Erythroblast (primary cell): ENCODE results near the gene CDC14B.
"Not testable (repeated sequence)": the region's sequence is repeated elsewhere in the genome, so short reads cannot be mapped to it uniquely, and the experiment has no call there.

Source experiments
- DNase-seq, 2 experiments: peaks; one replicate each; lab custom pipeline; 2025; lab: John Stamatoyannopoulos, UW
- GATA1 ChIP-seq: IDR thresholded peaks from 2 replicates; pipeline ENCODE4 v1.6.1; 2011; ENCODE audit warnings: low read depth, mild to moderate bottlenecking, control low read depth, low read length, moderate library complexity
- POLR2A ChIP-seq: IDR thresholded peaks from 2 replicates; pipeline ENCODE4 v1.6.1; 2011; ENCODE audit warnings: mild to moderate bottlenecking, low read length

CDC14B gene

GRCh38 chr9:96616817-96617438, 2.7 kb downstream of the CDC14B start:
- DNase-seq = peak in 1 of 2 experiments; percentile 19
- TF ChIP-seq POLR2A = no peak
- no peak for TF ChIP-seq GATA1

GRCh38 chr9:96615411-96615810, 4.2 kb downstream of the CDC14B start:
- TF ChIP-seq POLR2A = no peak
- no peak for TF ChIP-seq GATA1
- DNase-seq = no peak

GRCh38 chr9:96614664-96615063, 5.0 kb downstream of the CDC14B start:
- not testable (repeated sequence) for DNase-seq

- no peak for DNase-seq
- no peak for TF ChIP-seq GATA1
These were observed 6.6 kb downstream of the CDC14B start for GRCh38 chr9:96612966-96613589.

- DNase-seq = no peak
- TF ChIP-seq POLR2A = no peak
- no peak for TF ChIP-seq GATA1
These were observed 7.3 kb downstream of the CDC14B start for GRCh38 chr9:96612105-96612965.

GRCh38 chr9:96611302-96611701, 8.3 kb downstream of the CDC14B start:
- DNase-seq = no peak
- TF ChIP-seq POLR2A = no peak
- no peak for TF ChIP-seq GATA1

- DNase-seq = no peak
- TF ChIP-seq GATA1 = no peak
- TF ChIP-seq POLR2A = no peak
These were observed 9.9 kb downstream of the CDC14B start for GRCh38 chr9:96609732-96610131.

GRCh38 chr9:96607971-96608370, 11.7 kb downstream of the CDC14B start:
- no peak for TF ChIP-seq GATA1
- TF ChIP-seq POLR2A = no peak

GRCh38 chr9:96605328-96605727, 14.3 kb downstream of the CDC14B start:
- no peak for DNase-seq
- no peak for TF ChIP-seq GATA1
- no peak for TF ChIP-seq POLR2A

More at GRCh38 chr9:96607971-96608370, 11.7 kb downstream of the CDC14B start:
- DNase-seq = no peak

GRCh38 chr9:96604004-96604319, 15.7 kb downstream of the CDC14B start:
- DNase-seq = no peak
- TF ChIP-seq POLR2A = no peak
- no peak for TF ChIP-seq GATA1

GRCh38 chr9:96603305-96604003, 16.2 kb downstream of the CDC14B start:
- TF ChIP-seq GATA1 (no peak), POLR2A (no peak)
- DNase-seq = no peak

GRCh38 chr9:96599298-96599697, 20.3 kb downstream of the CDC14B start:
- DNase-seq = no peak
- no peak for TF ChIP-seq POLR2A
- no peak for TF ChIP-seq GATA1

GRCh38 chr9:96596601-96597111, 23.0 kb downstream of the CDC14B start:
- TF ChIP-seq GATA1 = no peak
- TF ChIP-seq POLR2A = no peak
- no peak for DNase-seq
